HepG2 (cell line): ENCODE data around the gene CDK10. TPM values are rescaled to one million over a fixed set of nuclear protein-coding genes. Genes with fewer than 3 reads are reported as not detected.

Experiments
- BATF2 ChIP-seq: sonication (generic); formaldehyde crosslinking; IDR thresholded peaks from 2 replicates; pipeline ENCODE4 v1.8.0; 2022; ENCODE audit warnings: mild to moderate bottlenecking, missing genetic modification reagents, moderate library complexity
- BCLAF1 ChIP-seq: fragments of 450-650 bp; IDR thresholded peaks from 2 replicates; pipeline ENCODE4 v1.6.1; 2017; ENCODE audit warnings: mild to moderate bottlenecking
- ETV5 ChIP-seq: IDR thresholded peaks from 2 replicates; pipeline ENCODE4 v1.6.1; 2018; ENCODE audit warnings: missing biosample characterization, missing genetic modification reagents, inconsistent platforms, borderline replicate concordance
- FOXA1 ChIP-seq, 2 experiments: fragments of 450-650 bp in 1 of 2; sonication (generic) in 1 of 2; formaldehyde crosslinking in 1 of 2; IDR thresholded peaks; 2 replicates each; pipeline versions ENCODE4 v1.4.0 to v1.6.1; 2016 to 2020; ENCODE audit warnings: missing genetic modification reagents in 1 of 2
- HOXA7 ChIP-seq: sonication (generic); formaldehyde crosslinking; IDR thresholded peaks from 2 replicates; pipeline ENCODE4 v1.8.1; 2022; ENCODE audit warnings: mild to moderate bottlenecking, missing genetic modification reagents, moderate library complexity
- MAX ChIP-seq: IDR thresholded peaks from 2 replicates; pipeline ENCODE4 v1.6.1; 2012; ENCODE audit warnings: inconsistent platforms
- MED1 ChIP-seq: sonication (generic); formaldehyde crosslinking; IDR thresholded peaks from 2 replicates; pipeline ENCODE4 v1.4.0; 2020; ENCODE audit warnings: missing genetic modification reagents
- MXD4 ChIP-seq: IDR thresholded peaks from 2 replicates; pipeline ENCODE4 v1.6.1; 2016; ENCODE audit warnings: mild to moderate bottlenecking, missing biosample characterization, missing genetic modification reagents
- RBM39 ChIP-seq: fragments of 200-400 bp; formaldehyde crosslinking; IDR thresholded peaks from one replicate; pipeline ENCODE4 v1.6.1; 2018; ENCODE audit warnings: antibody characterized with exemption, mild to moderate bottlenecking, low read depth, low read length; ENCODE audit not compliant: poor library complexity, severe bottlenecking
- RFXANK ChIP-seq: IDR thresholded peaks from 2 replicates; pipeline ENCODE4 v1.6.1; 2016
- SIX4 ChIP-seq: sonication (generic); formaldehyde crosslinking; IDR thresholded peaks from 2 replicates; pipeline ENCODE4 v1.4.0; 2020; ENCODE audit warnings: missing genetic modification reagents
- TAF1 ChIP-seq: sonication (generic); formaldehyde crosslinking; IDR thresholded peaks from 2 replicates; pipeline ENCODE4 v1.4.0; 2020; ENCODE audit warnings: missing genetic modification reagents
- TCF7 ChIP-seq: sonication (generic); IDR thresholded peaks from 2 replicates; pipeline ENCODE4 v1.6.1; 2016; ENCODE audit warnings: antibody characterized with exemption, low read depth
- ZFP36 ChIP-seq: fragments of 150-350 bp; IDR thresholded peaks from 2 replicates; pipeline ENCODE4 v1.6.1; 2018; ENCODE audit warnings: borderline replicate concordance, low read length, low read depth; ENCODE audit not compliant: partially characterized antibody
- ZNF224 ChIP-seq: sonication (generic); formaldehyde crosslinking; IDR thresholded peaks from 2 replicates; pipeline ENCODE4 v1.5.0; 2020; ENCODE audit warnings: mild to moderate bottlenecking, missing genetic modification reagents
- ZNF256 ChIP-seq: sonication (generic); formaldehyde crosslinking; conservative IDR thresholded peaks from 2 replicates; pipeline ENCODE4 v1.4.0; 2020; ENCODE audit warnings: missing genetic modification reagents
- ZNF543 ChIP-seq: sonication (generic); formaldehyde crosslinking; IDR thresholded peaks from 2 replicates; pipeline ENCODE4 v1.4.0; 2020; ENCODE audit warnings: mild to moderate bottlenecking, missing genetic modification reagents
- ZNF605 ChIP-seq: sonication (generic); formaldehyde crosslinking; IDR thresholded peaks from 2 replicates; pipeline ENCODE4 v1.8.0; 2022; ENCODE audit warnings: mild to moderate bottlenecking, missing genetic modification reagents
- ZNF674 ChIP-seq: sonication (generic); formaldehyde crosslinking; IDR thresholded peaks from 2 replicates; pipeline ENCODE4 v1.5.0; 2020; ENCODE audit warnings: low read depth, mild to moderate bottlenecking, missing genetic modification reagents
- ZNF691 ChIP-seq: sonication (generic); formaldehyde crosslinking; IDR thresholded peaks from 2 replicates; pipeline ENCODE4 v1.4.0; 2020; ENCODE audit warnings: missing genetic modification reagents, low read depth, mild to moderate bottlenecking, borderline replicate concordance
- ZNF749 ChIP-seq: sonication (generic); formaldehyde crosslinking; IDR thresholded peaks from 2 replicates; pipeline ENCODE4 v1.8.0; 2022; ENCODE audit warnings: mild to moderate bottlenecking, missing genetic modification reagents, moderate library complexity, borderline replicate concordance
- polyA plus RNA-seq, 8 experiments: library from polyadenylated mRNA; depleted of rRNA in 3 of 8; stranded (reverse) in 7 of 8; unstranded in 1 of 8; fragments of >200 nt; fragmentation: Illumina TruSeq in 4 of 8; extraction: Trizol in 4 of 8; gene quantifications; 2 replicates each; pipeline versions ENCODE4 v1.2.1 to v1.2.3, GENCODE V29; 2011 to 2016; ENCODE audit warnings: low read depth in 4 of 8, missing spikeins in 1 of 8, mixed read lengths in 1 of 8; ENCODE audit not compliant: insufficient read depth in 1 of 8
- total RNA-seq, 5 experiments: library from RNA; depleted of rRNA; stranded (reverse); fragments of >200 nt; fragmentation: Illumina TruSeq; extraction: Trizol; gene quantifications; 2 replicates each; pipeline ENCODE4 v1.2.3, GENCODE V29; 2016; ENCODE audit warnings: low read depth in 1 of 5
- TF ChIP-seq, protein P1 (sequence below): fragments of 450-650 bp; IDR thresholded peaks from 2 replicates; pipeline ENCODE4 v1.6.1; 2017
- TF ChIP-seq, protein P2 (sequence below): IDR thresholded peaks from 2 replicates; pipeline ENCODE4 v1.6.1; 2016; ENCODE audit warnings: control low read depth

The CDK10 gene
- total and polyA plus RNA-seq, 2 of the 13 experiments (the other 11 are each of a cell fraction or from before 2014, with no cell fraction given), result 2.5 to 3.9 TPM

GRCh38 chr16:89720813-89721545 lies 34.5 kb downstream of the CDK10 start, which contains the start of the genes VPS9D1 and ZNF276 (continued):
- TF ChIP-seq ZNF691, result peak; percentile 98
- 0 out of 2 replicates have a peak, but pooled peaks have one; percentile 8 for TF ChIP-seq ZNF605
- TF ChIP-seq ZNF224 (CRISPR knock-in tag), result no peak
- 0 out of 2 replicates have a peak, but pooled peaks have one; percentile 78 for TF ChIP-seq HOXA7 (CRISPR knock-in tag)
- peak; percentile 90 for TF ChIP-seq ZNF543 (CRISPR knock-in tag)
- no peak for TF ChIP-seq RFXANK (CRISPR knock-in tag)
- TF ChIP-seq ZNF674 (CRISPR knock-in tag), result no peak
- no peak for TF ChIP-seq TCF7
- peak; percentile 96 for TF ChIP-seq ZNF749
- no peak for TF ChIP-seq ZFP36
- TF ChIP-seq, protein P1, sequence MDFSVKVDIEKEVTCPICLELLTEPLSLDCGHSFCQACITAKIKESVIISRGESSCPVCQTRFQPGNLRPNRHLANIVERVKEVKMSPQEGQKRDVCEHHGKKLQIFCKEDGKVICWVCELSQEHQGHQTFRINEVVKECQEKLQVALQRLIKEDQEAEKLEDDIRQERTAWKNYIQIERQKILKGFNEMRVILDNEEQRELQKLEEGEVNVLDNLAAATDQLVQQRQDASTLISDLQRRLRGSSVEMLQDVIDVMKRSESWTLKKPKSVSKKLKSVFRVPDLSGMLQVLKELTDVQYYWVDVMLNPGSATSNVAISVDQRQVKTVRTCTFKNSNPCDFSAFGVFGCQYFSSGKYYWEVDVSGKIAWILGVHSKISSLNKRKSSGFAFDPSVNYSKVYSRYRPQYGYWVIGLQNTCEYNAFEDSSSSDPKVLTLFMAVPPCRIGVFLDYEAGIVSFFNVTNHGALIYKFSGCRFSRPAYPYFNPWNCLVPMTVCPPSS, result no peak
- no peak for TF ChIP-seq FOXA1 (IDR thresholded peaks at IDR 0.05)
- no peak; the same call in 1 of the 2 replicates for TF ChIP-seq FOXA1 (CRISPR knock-in tag; IDR thresholded peaks at IDR 0.05)
- TF ChIP-seq RBM39, result peak; percentile 89
- peak; percentile 55 for TF ChIP-seq ETV5 (CRISPR knock-in tag)
- no peak for TF ChIP-seq BCLAF1
- TF ChIP-seq MXD4 (CRISPR knock-in tag), result peak; percentile 66
- no peak; the same call in 1 of the 2 replicates for TF ChIP-seq BATF2 (CRISPR knock-in tag)
- no peak; the same call in 1 of the 2 replicates for TF ChIP-seq SIX4 (CRISPR knock-in tag)
- TF ChIP-seq ZNF256 (CRISPR knock-in tag), result no peak
- peak; percentile 96 for TF ChIP-seq MAX
- peak; percentile 86 for TF ChIP-seq TAF1 (CRISPR knock-in tag)
- TF ChIP-seq MED1 (CRISPR knock-in tag), result peak; percentile 87
- TF ChIP-seq, protein P2, sequence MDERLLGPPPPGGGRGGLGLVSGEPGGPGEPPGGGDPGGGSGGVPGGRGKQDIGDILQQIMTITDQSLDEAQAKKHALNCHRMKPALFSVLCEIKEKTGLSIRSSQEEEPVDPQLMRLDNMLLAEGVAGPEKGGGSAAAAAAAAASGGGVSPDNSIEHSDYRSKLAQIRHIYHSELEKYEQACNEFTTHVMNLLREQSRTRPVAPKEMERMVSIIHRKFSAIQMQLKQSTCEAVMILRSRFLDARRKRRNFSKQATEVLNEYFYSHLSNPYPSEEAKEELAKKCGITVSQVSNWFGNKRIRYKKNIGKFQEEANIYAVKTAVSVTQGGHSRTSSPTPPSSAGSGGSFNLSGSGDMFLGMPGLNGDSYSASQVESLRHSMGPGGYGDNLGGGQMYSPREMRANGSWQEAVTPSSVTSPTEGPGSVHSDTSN (CRISPR knock-in tag), result no peak
